ENCODE data around the gene CCDC57.
A peak's percentile ranks its signal among the peaks of the same experiment; 100 is the strongest.

Gene CCDC57

GRCh38 chr17:82246365-82247181 lies 33.9 kb upstream of the CCDC57 start:
- no peak for DNase-seq (ENCODE audit: low read depth)

- no peak for DNase-seq (ENCODE audit: low read depth)
Measured at GRCh38 chr17:82246040-82246364, 33.4 kb upstream of the CCDC57 start.

- no peak for DNase-seq (ENCODE audit: low read depth)
Measured at GRCh38 chr17:82245134-82246039, 32.7 kb upstream of the CCDC57 start.

GRCh38 chr17:82244413-82245133 lies 31.9 kb upstream of the CCDC57 start:
- no peak for DNase-seq (ENCODE audit: low read depth)

GRCh38 chr17:82243648-82244412 lies 31.2 kb upstream of the CCDC57 start:
- no peak for DNase-seq (ENCODE audit: low read depth)

GRCh38 chr17:82242977-82243647 lies 30.5 kb upstream of the CCDC57 start:
- DNase-seq (ENCODE audit: low read depth) = no peak

GRCh38 chr17:82242698-82242976 lies 30.0 kb upstream of the CCDC57 start:
- DNase-seq (ENCODE audit: low read depth) = no peak

GRCh38 chr17:82241926-82242697 lies 29.5 kb upstream of the CCDC57 start:
- DNase-seq (ENCODE audit: low read depth) = no peak

GRCh38 chr17:82241183-82241925 lies 28.7 kb upstream of the CCDC57 start:
- no peak for DNase-seq (ENCODE audit: low read depth)

- DNase-seq (ENCODE audit: low read depth) = no peak
Measured at GRCh38 chr17:82240506-82241182, 28.0 kb upstream of the CCDC57 start.

GRCh38 chr17:82239926-82240505 lies 27.4 kb upstream of the CCDC57 start:
- DNase-seq (ENCODE audit: low read depth) = no peak

GRCh38 chr17:82239401-82239925 lies 26.8 kb upstream of the CCDC57 start:
- no peak for DNase-seq (ENCODE audit: low read depth)

- peak; percentile 59 for DNase-seq (ENCODE audit: low read depth)
Measured at GRCh38 chr17:82238472-82239201, 26.0 kb upstream of the CCDC57 start.

GRCh38 chr17:82237746-82238471 lies 25.3 kb upstream of the CCDC57 start:
- DNase-seq (ENCODE audit: low read depth) = no peak

- no peak for DNase-seq (ENCODE audit: low read depth)
Measured at GRCh38 chr17:82237083-82237745, 24.6 kb upstream of the CCDC57 start.

GRCh38 chr17:82236142-82236971 lies 23.7 kb upstream of the CCDC57 start:
- DNase-seq (ENCODE audit: low read depth) = peak; percentile 59
